AG10803 (cell line): ENCODE results near the gene GLMN.

ENCODE experiments used
- DNase-seq: peaks from one replicate; pipeline ENCODE4 v3.0.0; 2010; ENCODE audit warnings: low read depth
- H3K4me3 ChIP-seq: 2 replicates; pipeline ENCODE4 v1.5.1; 2011; ENCODE audit warnings: mild to moderate bottlenecking, low read length, control low read depth
- TF ChIP-seq, protein P1 (sequence below): conservative IDR thresholded peaks from 2 replicates; pipeline ENCODE4 v1.5.1; 2011; ENCODE audit warnings: mild to moderate bottlenecking, low read length, control low read depth, inconsistent platforms

The GLMN gene

DNA sequence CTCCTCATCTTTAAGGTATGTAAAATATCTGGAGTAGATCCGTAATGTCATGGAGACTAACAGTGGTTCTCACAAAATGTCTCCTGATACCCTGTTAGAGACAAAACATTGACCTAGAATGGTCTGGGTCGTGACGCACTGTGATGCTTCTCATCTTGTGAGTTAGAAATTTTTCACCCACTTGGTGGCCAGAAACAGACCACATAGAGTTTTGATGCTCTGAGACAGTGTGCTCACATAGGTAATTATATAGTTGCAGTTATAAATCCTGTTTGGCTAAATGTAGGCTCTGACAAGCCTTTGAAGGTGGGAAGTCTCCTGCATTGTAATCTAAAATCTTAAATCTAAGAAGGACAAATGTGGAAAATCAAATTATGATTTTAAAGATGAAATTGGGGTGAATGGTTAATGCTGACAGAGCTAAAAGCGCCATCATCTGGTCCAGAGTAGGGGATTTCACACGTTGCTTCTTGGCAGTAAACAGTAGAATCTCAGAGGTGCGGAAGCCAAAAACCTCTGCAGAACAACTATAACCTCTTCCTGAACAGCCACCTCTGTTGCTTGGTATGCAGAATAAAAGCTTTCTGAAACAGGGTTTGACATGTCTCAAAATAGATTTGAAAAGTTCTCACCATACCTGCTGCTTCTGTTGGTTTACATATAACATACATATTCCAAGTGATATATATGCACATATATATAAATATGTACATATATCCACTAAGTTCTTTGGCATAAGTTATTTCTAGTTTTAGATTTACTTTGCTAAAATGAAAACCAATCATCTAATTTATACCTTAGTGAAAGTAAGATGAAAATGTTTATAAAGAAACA, 17.2 kb upstream of the GLMN start:
- no peak overlapping the region for H3K4me3 ChIP-seq
- TF ChIP-seq, protein P1, sequence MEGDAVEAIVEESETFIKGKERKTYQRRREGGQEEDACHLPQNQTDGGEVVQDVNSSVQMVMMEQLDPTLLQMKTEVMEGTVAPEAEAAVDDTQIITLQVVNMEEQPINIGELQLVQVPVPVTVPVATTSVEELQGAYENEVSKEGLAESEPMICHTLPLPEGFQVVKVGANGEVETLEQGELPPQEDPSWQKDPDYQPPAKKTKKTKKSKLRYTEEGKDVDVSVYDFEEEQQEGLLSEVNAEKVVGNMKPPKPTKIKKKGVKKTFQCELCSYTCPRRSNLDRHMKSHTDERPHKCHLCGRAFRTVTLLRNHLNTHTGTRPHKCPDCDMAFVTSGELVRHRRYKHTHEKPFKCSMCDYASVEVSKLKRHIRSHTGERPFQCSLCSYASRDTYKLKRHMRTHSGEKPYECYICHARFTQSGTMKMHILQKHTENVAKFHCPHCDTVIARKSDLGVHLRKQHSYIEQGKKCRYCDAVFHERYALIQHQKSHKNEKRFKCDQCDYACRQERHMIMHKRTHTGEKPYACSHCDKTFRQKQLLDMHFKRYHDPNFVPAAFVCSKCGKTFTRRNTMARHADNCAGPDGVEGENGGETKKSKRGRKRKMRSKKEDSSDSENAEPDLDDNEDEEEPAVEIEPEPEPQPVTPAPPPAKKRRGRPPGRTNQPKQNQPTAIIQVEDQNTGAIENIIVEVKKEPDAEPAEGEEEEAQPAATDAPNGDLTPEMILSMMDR: no peak
- DNase-seq: no peak

DNA sequence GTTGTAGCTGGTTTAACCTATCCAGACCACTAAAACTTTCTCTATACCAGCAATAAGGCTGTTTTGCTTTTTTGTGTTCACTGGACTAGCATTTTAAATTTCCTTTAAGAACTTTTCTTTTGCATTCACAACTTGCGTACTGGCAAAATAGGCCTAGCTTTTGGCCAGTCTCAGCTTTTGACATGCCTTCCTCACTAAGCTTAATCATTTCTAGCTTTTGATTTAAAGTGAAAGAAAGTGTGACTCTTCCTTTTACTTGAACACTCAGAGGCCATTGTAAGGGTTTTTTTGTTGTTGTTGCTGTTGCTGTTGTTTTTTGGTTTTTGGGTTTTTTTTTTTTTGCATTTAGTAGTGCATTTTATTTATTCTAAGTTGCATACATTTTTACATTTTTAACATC, 15.2 kb upstream of the GLMN start:
- no peak overlapping the region for H3K4me3 ChIP-seq
- no peak for DNase-seq
- TF ChIP-seq, protein P1: no peak

DNA sequence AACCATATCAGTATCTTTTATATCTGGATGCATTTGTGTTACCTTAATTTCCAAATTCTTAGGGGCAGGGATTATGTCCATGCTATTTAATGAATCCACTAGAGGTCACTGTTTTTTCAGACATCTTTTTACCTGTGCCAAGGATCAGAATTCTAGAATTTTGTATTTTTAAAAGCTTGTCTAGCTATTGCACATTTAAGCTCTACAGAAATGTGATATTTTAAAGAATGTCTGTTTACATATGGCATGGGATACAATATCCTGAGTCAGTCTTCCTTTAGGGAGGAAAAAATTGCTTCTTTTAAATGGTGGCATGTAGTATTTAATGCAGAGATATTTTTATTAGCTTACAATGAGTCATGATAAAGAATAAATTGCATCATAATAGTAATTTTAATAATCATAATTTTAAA, 11.4 kb upstream of the GLMN start:
- H3K4me3 ChIP-seq: no peak overlapping the region
- TF ChIP-seq, protein P1: peak; percentile 63
- DNase-seq: peak; percentile 20

DNA sequence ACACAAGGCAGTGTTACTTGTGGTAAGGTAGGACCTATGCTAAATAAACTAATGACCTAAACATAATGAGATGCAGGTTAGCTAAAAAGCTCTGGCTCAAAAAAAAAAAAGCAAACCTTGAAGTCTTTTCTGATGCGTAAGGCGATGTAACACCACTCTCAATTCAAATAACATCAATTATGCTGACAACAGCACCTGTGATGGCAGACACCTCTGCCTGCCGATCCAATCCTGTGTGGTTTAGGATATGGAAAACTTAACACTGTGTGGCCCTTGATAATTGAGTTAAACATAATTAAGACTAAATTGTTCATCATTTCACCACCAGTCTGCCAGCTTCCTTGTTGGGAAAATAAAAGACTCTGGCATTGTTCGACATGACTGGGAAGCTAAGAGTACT, 9.2 kb upstream of the GLMN start:
- no peak for DNase-seq
- TF ChIP-seq, protein P1: no peak
- no peak overlapping the region for H3K4me3 ChIP-seq

DNA sequence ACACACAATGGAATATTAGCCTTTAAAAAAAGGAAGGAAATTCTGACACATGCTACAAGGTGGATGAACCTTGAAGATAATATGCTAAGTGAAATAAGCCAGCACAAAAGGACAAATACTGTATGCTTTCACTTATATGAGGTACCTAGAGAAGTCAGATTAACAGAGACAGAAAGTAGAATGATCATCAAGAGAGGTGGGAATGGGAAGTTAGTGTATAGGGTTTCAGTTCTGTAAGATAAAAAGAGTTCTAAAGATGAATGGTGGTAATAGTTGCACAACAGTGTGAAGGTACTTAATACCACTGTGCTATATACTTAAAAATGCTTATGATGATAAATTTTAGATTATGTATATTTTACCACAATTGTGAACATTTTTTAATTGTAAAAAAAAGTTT, 7.2 kb upstream of the GLMN start:
- no peak overlapping the region for H3K4me3 ChIP-seq
- DNase-seq: no peak
- TF ChIP-seq, protein P1: no peak

DNA sequence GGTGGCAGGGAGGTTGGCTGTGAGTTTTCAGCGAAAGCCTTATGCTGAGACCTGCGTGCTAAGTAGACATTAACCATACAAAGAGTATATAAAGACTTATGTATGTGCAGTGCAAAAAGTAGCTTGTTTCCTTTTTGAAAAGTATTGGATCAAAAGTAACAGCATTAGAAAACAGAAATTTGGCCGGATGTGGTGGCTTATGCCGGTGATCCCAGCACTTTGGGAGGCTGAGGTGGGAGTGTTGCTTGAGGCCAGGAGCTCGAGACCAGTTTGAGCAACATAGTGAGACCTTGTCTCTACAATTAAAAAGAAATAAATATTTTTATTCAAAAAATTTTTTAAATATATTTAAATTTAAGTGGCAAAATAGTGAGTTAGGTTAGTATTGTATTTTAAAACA, 2.2 kb upstream of the GLMN start:
- no peak overlapping the region for H3K4me3 ChIP-seq
- DNase-seq: no peak
- TF ChIP-seq, protein P1: no peak

DNA sequence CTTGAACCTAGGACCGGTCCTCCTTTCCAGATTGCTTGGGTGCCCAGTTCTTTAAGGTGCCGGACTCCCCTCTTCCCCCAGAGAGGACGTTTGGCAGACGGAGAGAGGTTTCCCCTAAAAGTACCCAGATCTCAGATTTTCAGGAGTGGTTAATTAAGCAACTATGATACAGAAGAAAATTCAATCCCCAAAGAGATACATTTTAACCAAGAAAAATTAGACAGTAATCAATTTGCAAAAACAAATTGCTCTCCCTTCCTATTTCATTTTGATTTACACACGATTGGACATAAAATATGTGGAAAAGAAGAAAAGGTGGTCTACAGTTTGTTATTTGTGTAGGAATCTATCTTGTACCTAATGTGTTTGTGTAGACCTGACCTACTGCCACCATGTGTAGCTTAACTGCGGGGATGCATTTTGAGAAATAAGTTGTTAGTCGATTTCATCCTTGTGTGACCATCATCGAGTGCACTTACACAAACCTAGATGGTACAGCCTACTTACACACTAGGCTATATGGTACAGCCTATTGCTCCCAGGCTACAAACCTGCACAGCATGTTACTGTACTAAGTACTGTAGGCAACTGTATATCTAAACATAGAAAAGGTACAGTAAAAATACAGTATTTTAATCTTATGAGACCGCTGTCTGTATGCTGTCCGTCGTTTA, 827 bp upstream of the GLMN start:
- TF ChIP-seq, protein P1: no peak
- DNase-seq: no peak
- peak overlapping the region; percentile 72 for H3K4me3 ChIP-seq
